Measurements from ENCODE around the gene EEF1AKMT3.

Gene EEF1AKMT3

DNA sequence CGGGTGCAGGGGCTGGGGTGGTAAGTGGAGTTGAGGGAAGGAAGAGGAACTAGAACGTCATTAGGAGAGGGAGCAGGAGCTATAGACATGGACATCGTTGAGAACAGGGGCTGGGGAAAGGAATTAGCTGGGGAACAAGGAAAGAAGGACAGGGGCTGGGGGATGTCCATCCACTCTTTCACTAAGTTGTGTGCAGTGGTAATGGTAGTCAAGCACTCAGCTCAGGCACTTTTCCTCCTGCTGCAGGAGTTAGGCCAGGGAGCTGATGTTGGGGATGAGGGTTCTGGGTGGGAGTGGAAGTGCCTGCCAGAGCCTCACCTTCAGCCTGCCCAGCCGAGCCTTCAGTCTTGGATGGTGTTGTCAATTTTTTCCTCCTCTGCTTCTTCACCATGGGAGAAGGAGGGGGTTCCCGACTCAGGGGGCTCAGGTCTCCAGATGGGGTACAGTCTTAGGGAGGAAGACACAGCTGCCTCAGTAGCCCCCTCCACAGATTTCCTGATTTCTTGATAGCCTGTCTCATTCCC lies 43.0 kb upstream of the EEF1AKMT3 start:
- H3K9me3 ChIP-seq (ENCODE audit: severe bottlenecking), result no peaks in the 10 kb centered on the region
- H3K27ac ChIP-seq, result no peak overlapping the region
- no peak overlapping the region for H3K4me3 ChIP-seq (ENCODE audit: low read depth, low read length)
- no peaks in the 10 kb centered on the region for H3K27me3 ChIP-seq (ENCODE audit: insufficient read depth, low read depth, severe bottlenecking)
- peaks cover 8% of the 10 kb centered on the region for H3K36me3 ChIP-seq
- no peak for DNase-seq
- TF ChIP-seq, protein P1, sequence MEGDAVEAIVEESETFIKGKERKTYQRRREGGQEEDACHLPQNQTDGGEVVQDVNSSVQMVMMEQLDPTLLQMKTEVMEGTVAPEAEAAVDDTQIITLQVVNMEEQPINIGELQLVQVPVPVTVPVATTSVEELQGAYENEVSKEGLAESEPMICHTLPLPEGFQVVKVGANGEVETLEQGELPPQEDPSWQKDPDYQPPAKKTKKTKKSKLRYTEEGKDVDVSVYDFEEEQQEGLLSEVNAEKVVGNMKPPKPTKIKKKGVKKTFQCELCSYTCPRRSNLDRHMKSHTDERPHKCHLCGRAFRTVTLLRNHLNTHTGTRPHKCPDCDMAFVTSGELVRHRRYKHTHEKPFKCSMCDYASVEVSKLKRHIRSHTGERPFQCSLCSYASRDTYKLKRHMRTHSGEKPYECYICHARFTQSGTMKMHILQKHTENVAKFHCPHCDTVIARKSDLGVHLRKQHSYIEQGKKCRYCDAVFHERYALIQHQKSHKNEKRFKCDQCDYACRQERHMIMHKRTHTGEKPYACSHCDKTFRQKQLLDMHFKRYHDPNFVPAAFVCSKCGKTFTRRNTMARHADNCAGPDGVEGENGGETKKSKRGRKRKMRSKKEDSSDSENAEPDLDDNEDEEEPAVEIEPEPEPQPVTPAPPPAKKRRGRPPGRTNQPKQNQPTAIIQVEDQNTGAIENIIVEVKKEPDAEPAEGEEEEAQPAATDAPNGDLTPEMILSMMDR (IDR thresholded peaks at IDR 0.05; ENCODE audit: low read depth, low read length), result no peak

DNA sequence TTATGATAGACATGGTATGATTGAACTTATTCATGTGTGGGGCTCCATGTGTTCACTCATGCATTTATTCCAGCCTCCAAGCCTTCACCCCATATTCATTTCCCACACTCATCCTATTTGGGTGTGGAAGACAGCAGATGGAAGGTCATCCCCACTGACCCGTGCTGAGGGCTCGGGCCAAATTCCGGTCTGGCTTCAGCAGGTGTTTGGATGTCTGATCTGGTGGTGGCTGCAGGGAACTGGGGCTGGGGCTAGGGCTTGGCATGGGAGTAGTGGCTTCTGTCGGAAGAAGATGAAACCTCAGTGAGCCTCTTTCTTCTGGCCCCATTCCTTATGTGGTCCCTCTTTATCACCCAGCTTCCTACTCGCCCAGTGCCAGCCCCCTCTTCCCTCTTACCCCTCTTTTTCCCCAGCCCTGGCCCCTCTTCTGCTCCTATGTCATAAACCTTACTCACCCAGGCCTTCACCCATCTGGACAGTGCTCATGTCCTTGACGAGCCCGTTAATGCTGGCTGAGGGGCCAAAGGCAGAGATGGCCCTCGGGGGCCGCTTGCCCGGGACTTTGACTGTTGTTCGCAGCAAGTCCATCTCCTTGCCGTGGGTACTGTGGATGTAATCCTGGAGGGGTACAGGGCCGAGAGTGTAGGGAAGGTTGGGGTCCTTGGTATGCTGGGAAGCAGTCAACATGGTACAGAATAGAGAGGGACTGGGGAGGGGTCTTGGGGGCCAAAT lies 41.9 kb upstream of the EEF1AKMT3 start:
- Histone ChIP-seq H3K36me3 (peaks cover 8% of the 10 kb centered on the region), H3K9me3 (ENCODE audit: severe bottlenecking) (no peaks in the 10 kb centered on the region), H3K4me3 (ENCODE audit: low read depth, low read length) (no peak overlapping the region), H3K27ac (no peak overlapping the region), H3K27me3 (ENCODE audit: insufficient read depth, low read depth, severe bottlenecking) (no peaks in the 10 kb centered on the region)
- TF ChIP-seq, protein P1 (IDR thresholded peaks at IDR 0.05; ENCODE audit: low read depth, low read length), result no peak
- DNase-seq, result no peak

DNA sequence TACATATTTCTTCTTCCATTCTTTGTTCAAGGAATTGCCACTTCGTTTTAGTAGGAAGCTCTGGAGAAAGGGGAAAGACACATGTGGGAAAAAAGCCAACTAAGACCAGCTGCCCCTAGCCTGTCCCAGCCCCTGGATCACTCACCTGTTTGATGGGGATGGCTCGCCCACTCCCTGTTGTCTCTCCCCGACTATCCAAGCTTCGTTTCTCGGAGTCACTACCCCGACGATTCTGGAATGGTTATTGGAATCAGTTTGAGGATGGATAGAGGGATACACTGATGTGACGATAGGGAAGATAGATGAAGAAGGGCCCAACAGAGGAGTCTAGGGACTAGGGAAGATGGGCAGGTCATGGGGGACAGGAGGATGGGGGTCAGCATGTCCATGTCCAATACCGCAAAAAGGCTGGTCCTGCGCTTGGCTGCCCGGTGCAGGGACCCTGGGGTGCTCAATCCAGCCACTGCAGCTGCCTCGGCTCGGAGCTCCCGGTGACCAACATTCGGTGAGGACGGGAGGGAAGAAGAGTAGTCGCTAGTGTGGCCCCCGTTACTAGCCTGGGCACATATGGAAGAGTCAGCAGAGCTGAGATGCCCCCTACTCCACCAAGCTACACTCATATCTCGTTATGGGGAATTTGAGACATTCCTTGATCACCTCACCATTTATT lies 40.9 kb upstream of the EEF1AKMT3 start:
- TF ChIP-seq, protein P1 (IDR thresholded peaks at IDR 0.05; ENCODE audit: low read depth, low read length), result no peak
- Histone ChIP-seq H3K27ac (no peak overlapping the region), H3K27me3 (ENCODE audit: insufficient read depth, low read depth, severe bottlenecking) (peaks cover 2% of the 10 kb centered on the region), H3K36me3 (peaks cover 8% of the 10 kb centered on the region), H3K4me3 (ENCODE audit: low read depth, low read length) (no peak overlapping the region), H3K9me3 (ENCODE audit: severe bottlenecking) (no peaks in the 10 kb centered on the region)
- no peak for DNase-seq

DNA sequence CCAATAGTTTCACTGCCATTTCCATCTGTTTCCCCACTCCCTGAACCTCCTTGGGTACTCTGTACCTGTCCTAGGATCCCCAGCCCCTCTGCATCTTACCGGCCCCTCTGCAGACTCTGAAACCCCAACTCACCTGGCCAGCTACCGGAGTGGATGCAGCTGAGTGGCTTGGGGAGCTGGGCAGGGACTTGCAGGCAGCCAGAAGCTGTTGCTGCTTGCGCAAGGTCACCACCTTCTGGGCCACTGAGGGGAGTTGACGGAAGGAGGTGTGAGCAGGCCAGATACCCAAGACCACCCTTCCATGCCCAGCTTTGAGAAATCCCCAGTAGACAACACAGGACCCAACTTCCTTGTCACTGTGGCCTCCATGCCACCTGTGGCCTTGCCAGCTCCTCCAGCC lies 40.1 kb upstream of the EEF1AKMT3 start:
- TF ChIP-seq, protein P1 (IDR thresholded peaks at IDR 0.05; ENCODE audit: low read depth, low read length), result no peak
- Histone ChIP-seq H3K27me3 (ENCODE audit: insufficient read depth, low read depth, severe bottlenecking) (peaks cover 9% of the 10 kb centered on the region), H3K27ac (no peak overlapping the region), H3K4me3 (ENCODE audit: low read depth, low read length) (no peak overlapping the region), H3K36me3 (peaks cover 5% of the 10 kb centered on the region), H3K9me3 (ENCODE audit: severe bottlenecking) (no peaks in the 10 kb centered on the region)
- no peak for DNase-seq

DNA sequence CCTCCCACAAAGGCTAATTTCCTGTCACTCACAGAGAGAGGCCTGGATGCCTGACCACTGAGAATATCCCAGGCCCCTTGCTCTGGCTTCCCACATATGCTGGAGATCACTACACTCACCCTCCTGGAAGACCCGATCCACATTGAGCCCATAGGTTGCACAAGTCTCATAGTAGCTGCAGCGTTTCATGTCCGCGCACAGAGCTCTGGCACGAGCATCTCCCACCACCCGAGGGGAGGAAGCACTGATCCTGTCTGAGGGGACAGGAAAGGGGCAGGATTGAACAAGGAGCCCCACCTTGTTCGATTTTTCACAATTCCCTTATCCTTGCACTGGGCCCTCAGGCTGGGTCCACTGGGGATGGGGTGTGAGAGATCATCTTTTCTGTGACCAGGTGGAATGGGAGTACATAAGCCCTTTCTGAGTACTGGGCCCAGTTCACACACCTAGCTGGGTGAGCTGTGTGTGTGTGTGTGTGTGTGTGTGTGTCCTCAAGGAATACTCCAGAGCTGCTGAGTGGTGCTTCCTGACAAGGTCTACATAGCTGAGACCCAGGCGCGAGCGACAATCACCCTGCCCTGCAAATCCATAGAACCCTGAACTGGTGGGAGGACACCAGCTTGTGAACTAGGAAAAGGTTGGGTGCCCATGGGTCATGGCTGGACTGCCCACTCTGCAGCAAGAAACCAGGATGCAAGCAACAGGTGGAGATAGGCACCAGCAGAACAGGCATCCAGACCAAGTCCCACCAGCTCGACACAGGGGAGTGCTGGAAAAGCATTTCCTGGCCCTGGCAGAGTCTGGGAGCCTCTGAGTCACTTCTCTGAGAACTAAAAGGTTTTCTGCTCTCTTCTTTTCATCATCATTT lies 39.5 kb upstream of the EEF1AKMT3 start:
- no peaks in the 10 kb centered on the region for H3K36me3 ChIP-seq
- no peak overlapping the region for H3K4me3 ChIP-seq (ENCODE audit: low read depth, low read length)
- H3K9me3 ChIP-seq (ENCODE audit: severe bottlenecking), result no peaks in the 10 kb centered on the region
- peaks cover 16% of the 10 kb centered on the region for H3K27me3 ChIP-seq (ENCODE audit: insufficient read depth, low read depth, severe bottlenecking)
- H3K27ac ChIP-seq, result no peak overlapping the region
- no peak for DNase-seq
- TF ChIP-seq, protein P1 (IDR thresholded peaks at IDR 0.05; ENCODE audit: low read depth, low read length), result no peak
